DOHH2 (cell line): ENCODE data around the gene PRMT1.

Source experiments
- H3F3A ChIP-seq: fragments of 200-600 bp; sonication (generic), shearing (Covaris generic); 2 replicates; pipeline ENCODE4 v1.6.0; 2016; ENCODE audit warnings: antibody characterized with exemption, mild to moderate bottlenecking; ENCODE audit not compliant: control insufficient read depth, insufficient read depth
- H3K27ac ChIP-seq: fragments of 200-600 bp; sonication (generic); 2 replicates; pipeline ENCODE4 v1.5.1; 2014; ENCODE audit warnings: low read depth, mild to moderate bottlenecking, low read length, moderate library complexity
- H3K27me3 ChIP-seq: fragments of 200-600 bp; sonication (generic); 2 replicates; pipeline ENCODE4 v1.6.1; 2014; ENCODE audit warnings: mild to moderate bottlenecking, low read length, mixed read lengths; ENCODE audit not compliant: control insufficient read depth
- H3K36me3 ChIP-seq: fragments of 200-600 bp; sonication (generic); 2 replicates; pipeline ENCODE4 v1.6.1; 2014; ENCODE audit warnings: mild to moderate bottlenecking, low read length, moderate library complexity, mixed read lengths; ENCODE audit not compliant: control insufficient read depth
- H3K4me1 ChIP-seq: fragments of 200-600 bp; sonication (generic); 2 replicates; pipeline ENCODE4 v1.6.1; 2014; ENCODE audit warnings: mild to moderate bottlenecking, low read length, mixed read lengths; ENCODE audit not compliant: control insufficient read depth
- H3K4me2 ChIP-seq: fragments of 200-600 bp; sonication (generic); 2 replicates; pipeline ENCODE4 v1.6.0; 2014; ENCODE audit warnings: mild to moderate bottlenecking, low read length, moderate library complexity
- H3K4me3 ChIP-seq: fragments of 200-600 bp; sonication (generic); 2 replicates; pipeline ENCODE4 v1.5.1; 2014; ENCODE audit warnings: mild to moderate bottlenecking, low read length, mixed read lengths
- H3K79me2 ChIP-seq: fragments of 200-600 bp; sonication (generic); 2 replicates; pipeline ENCODE4 v1.6.1; 2014; ENCODE audit warnings: mild to moderate bottlenecking, low read length, mixed read lengths; ENCODE audit not compliant: control insufficient read depth
- H3K9me2 ChIP-seq: fragments of 200-600 bp; sonication (generic); replicated peaks from 2 replicates; pipeline ENCODE4 v1.6.1; 2014; ENCODE audit warnings: mild to moderate bottlenecking, low read length, mixed read lengths; ENCODE audit not compliant: control insufficient read depth
- H3K9me3 ChIP-seq: fragments of 200-600 bp; sonication (generic); 2 replicates; pipeline ENCODE4 v1.6.1; 2014; ENCODE audit warnings: antibody characterized with exemption, low read length, mixed read lengths; ENCODE audit not compliant: control insufficient read depth, insufficient read depth
- H4K20me1 ChIP-seq: fragments of 200-600 bp; sonication (generic); 2 replicates; pipeline ENCODE4 v1.6.0; 2014; ENCODE audit warnings: low read depth, mild to moderate bottlenecking, antibody characterized with exemption, low read length, moderate library complexity; ENCODE audit not compliant: control insufficient read depth, insufficient read depth
- CTCF ChIP-seq: fragments of 200-600 bp; sonication (generic); IDR thresholded peaks from one replicate; pipeline ENCODE4 v1.5.1; 2014; ENCODE audit warnings: antibody characterized with exemption, mild to moderate bottlenecking, low read depth, low read length; ENCODE audit not compliant: poor library complexity, severe bottlenecking
- EZH2phosphoT487 ChIP-seq: fragments of 200-600 bp; sonication (generic); IDR thresholded peaks from 2 replicates; pipeline ENCODE4 v1.6.1; 2017; ENCODE audit warnings: borderline replicate concordance, mild to moderate bottlenecking, antibody characterized with exemption, low read length, moderate library complexity, mixed read lengths

The PRMT1 gene

GRCh38 chr19:49636233-49636932, 40.7 kb upstream of the PRMT1 start:
- Histone ChIP-seq H3K27ac (no peak overlapping the region), H3K79me2 (peaks cover 7% of the 10 kb centered on the region)

GRCh38 chr19:49637821-49638738, 39.0 kb upstream of the PRMT1 start:
- no peaks in the 10 kb centered on the region for H3K9me2 ChIP-seq
- H3K27me3 ChIP-seq = peaks cover 19% of the 10 kb centered on the region
- no peak overlapping the region for H3K4me3 ChIP-seq
- H3K4me1 ChIP-seq = peaks cover 24% of the 10 kb centered on the region
- H3K79me2 ChIP-seq = peaks cover 17% of the 10 kb centered on the region
- TF ChIP-seq EZH2phosphoT487 (no peak), CTCF (no peak)
- H3K9me3 ChIP-seq = no peaks in the 10 kb centered on the region
- H3F3A ChIP-seq = peaks cover 6% of the 10 kb centered on the region
- H4K20me1 ChIP-seq = no peaks in the 10 kb centered on the region
- H3K36me3 ChIP-seq = peaks cover 9% of the 10 kb centered on the region
- H3K4me2 ChIP-seq = peak overlapping the region; percentile 58
- no peak overlapping the region for H3K27ac ChIP-seq

More at GRCh38 chr19:49636233-49636932, 40.7 kb upstream of the PRMT1 start:
- no peak overlapping the region for H3K4me2 ChIP-seq
- H4K20me1 ChIP-seq = no peaks in the 10 kb centered on the region
- H3K36me3 ChIP-seq = peaks cover 5% of the 10 kb centered on the region; the same call in 1 of the 2 replicates
- H3F3A ChIP-seq = peaks cover 6% of the 10 kb centered on the region
- H3K9me3 ChIP-seq = no peaks in the 10 kb centered on the region
- H3K4me1 ChIP-seq = peaks cover 19% of the 10 kb centered on the region
- TF ChIP-seq EZH2phosphoT487 = no peak
- no peak for TF ChIP-seq CTCF
- H3K27me3 ChIP-seq = peaks cover 19% of the 10 kb centered on the region
- no peaks in the 10 kb centered on the region for H3K9me2 ChIP-seq
- no peak overlapping the region for H3K4me3 ChIP-seq

- Histone ChIP-seq H3K36me3 (peaks cover 19% of the 10 kb centered on the region), H3K9me3 (no peaks in the 10 kb centered on the region), H3K4me3 (peak overlapping the region; percentile 66), H3K9me2 (no peaks in the 10 kb centered on the region), H3K4me2 (peak overlapping the region; percentile 76), H3K27me3 (peaks cover 19% of the 10 kb centered on the region), H3K79me2 (peaks cover 32% of the 10 kb centered on the region), H3F3A (peaks cover 6% of the 10 kb centered on the region), H3K27ac (no peak overlapping the region), H3K4me1 (peaks cover 32% of the 10 kb centered on the region), H4K20me1 (no peaks in the 10 kb centered on the region)
- TF ChIP-seq CTCF = no peak
- no peak for TF ChIP-seq EZH2phosphoT487
Measured at GRCh38 chr19:49639401-49640112, 37.5 kb upstream of the PRMT1 start.
